H4 (cell line): ENCODE data around the gene BAX. TPM values are rescaled to one million over a fixed set of nuclear protein-coding genes. Genes with fewer than 3 reads are reported as not detected.

ENCODE experiments used
- DNase-seq: peaks from one replicate; pipeline ENCODE4 v3.0.0-alpha.2; 2015; ENCODE audit warnings: low spot score
- total RNA-seq: library from RNA; depleted of rRNA; stranded (reverse); fragments of >200 nt; shearing (Covaris generic); gene quantifications from 2 replicates; pipeline ENCODE4 v1.2.3, GENCODE V29; 2014

Gene BAX
- total RNA-seq, 1 experiment from 2014 or later: 132 TPM

DNA sequence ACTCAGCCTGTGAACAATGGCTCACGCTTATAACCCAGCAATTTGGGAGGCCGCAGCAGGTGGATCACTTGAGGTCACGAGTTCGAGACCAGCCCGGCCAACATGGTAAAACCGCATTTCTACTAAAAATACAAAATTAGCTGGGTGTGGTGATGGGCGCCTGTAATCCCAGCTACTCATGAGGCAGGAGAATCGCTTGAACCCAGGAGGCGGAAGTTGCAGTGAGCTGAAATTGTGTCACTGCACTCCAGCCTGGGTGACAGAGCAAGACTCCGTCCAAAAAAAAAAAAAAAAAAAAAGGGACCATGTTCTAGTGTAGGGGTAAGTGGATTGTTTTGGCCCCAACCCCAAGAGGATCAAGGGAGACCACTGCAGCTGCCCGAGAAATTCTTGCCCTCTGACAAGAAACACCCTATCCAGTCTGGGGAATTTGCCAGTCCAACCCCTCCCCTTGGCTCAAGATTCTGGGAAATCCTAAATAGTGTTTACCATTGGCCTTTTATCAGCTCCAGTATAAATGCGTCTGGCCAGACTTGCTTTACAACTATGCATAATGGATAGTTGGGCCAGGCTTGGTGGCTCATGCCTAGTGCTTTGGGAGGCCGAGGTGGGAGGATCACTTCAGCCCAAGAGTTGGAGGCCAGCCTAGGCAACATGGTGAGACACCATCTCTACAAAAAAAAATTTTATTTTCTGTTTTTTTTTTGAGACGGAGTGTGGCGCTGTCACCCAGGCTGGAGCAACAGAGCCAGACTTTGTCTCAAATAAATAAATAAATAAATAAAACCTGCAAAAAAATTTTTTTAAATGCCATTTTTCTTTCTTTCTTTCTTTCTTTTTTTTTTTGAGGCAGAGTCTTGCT, 26.3 kb upstream of the BAX start:
- no peak for DNase-seq

DNA sequence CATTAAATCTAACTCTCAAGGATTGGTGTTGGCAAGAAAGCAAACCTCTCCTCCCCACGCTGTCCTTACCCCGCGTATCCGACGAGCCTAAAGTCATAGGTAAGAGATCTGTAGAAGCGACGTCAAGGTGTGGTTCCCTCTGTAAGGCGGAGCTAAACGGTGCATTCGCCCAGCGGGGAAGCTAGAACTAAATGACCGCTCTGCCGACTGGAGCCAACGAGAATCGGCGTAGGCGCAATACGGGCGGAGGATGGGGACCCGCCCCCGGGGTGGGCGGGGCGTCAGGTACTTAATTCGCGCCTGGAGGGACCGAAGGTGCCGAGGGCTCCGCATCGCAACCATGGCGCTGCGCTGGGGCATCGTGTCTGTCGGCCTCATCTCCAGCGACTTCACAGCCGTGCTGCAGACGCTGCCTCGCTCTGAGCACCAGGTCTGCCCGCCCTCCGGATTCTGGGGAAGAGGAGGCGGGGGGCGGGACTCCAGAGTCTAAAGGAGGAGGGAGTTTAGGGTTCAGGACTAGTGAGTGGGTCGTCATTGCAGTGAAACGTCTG, 21.2 kb upstream of the BAX start, which contains the start of gene DHDH:
DHDH (plus strand) TSS at position 318 of the 551 bp plus-strand sequence; CDS start at position 341, 23 bp downstream.
- DNase-seq: peak; percentile 62

DNA sequence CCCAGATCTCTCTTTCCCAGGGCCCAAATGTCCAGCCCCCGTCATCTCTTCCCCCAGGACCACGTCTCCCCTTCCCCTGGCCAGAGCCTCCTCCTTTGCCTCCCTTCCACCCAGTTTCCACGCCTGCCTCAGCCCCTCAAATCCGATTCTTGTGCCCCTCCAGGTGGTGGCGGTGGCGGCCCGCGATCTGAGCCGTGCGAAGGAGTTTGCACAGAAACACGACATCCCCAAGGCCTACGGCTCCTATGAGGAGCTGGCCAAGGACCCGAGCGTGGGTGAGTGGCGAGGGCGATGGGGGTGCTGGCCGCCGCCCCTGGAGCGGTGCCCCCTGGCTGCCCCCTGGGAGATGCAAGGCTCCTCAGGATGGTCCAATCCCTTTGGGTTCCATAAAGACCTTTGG, 19.8 kb upstream of the BAX start:
- no peak for DNase-seq

DNA sequence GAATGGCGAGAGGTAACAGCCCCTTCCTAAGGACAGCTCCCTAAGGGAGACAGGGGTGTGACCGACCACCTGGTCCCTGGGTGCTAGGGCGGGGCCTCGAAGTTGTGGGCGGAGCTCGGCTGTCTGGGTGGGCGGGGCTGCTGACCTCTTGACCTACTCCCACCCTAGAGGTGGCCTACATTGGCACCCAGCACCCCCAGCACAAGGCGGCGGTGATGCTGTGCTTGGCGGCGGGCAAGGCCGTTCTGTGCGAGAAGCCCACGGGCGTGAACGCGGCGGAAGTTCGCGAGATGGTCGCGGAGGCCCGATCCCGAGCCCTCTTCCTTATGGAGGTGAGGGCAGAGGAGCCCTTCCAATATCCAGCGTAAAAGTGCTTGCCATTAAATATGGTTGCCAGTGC, 18.8 kb upstream of the BAX start:
- DNase-seq: no peak

DNA sequence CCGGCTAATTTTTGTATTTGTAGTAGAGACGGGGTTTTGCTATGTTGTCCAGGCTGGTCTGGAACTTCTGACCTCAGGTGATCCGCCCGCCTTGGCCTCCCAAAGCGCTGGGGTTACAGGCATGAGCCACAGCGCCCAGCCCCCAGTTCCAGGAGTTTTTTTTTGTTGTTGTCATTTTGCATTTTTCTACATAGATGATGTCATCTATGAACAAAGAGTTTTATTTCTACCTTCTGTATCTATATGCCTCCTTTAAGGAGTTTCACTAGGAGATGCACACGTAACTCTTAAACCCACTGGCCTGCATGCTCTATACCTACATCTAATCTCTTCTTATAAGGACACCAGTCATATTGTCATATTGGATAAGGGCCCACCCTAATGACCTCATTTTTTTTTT, 16.4 kb upstream of the BAX start:
- DNase-seq: no peak

DNA sequence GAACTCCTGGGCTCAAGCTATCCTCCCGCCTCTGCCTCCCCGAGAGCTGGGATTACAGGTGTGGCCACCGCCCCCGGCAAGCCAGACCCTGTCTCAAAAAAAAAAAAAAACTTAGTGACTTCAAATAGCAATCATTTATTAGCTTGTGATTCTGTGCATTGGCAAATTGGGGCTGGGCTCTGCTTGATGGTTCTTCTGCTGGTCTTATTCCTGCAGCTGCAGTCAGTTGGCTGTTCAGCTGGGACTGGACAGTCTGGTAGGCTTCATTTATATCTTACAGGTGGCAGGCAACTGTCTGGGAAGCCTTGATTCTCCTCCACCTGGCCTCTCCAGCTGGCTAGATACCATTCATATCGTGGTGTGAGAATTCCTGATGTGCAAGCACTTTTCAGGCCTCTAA, 13.8 kb upstream of the BAX start:
- no peak for DNase-seq

DNA sequence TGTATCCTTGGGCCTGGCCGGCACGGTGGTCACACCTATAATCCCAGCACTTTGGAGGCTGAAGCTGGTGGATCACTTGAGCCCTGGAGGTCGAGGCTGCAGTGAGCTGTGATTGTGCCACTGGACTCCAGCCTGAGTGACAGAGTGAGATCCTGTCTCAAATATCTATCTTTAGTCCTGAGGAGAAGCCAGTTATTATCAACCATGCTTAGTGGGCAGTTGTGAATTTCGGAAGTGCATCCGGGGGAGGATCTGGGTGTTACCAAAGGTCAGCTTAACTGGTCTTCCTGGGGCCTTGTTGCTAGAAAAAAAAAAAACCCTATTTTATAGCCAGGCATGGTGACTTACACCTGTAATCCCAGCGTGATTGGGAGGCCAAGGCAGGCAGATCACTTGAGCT, 11.6 kb upstream of the BAX start:
- no peak for DNase-seq

DNA sequence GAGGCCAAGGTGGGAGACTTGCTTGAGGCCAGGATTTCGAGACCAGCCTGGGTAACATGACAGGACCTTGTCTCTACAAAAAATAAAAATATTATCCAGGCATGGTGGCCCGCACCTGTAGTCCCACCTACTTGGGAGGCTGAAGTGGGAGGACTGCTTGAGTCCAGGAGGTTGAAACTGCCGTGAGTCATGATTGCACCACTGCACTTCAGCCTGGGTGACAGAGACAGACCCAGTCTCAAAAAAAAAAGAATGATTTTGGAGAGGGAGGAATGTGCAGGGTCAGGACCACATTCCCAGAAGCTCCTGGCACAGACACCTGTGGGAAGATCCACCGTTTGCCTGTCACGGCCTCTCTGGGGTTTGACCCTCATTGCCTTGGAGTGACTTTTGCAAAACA, 9.3 kb upstream of the BAX start:
- DNase-seq: no peak

DNA sequence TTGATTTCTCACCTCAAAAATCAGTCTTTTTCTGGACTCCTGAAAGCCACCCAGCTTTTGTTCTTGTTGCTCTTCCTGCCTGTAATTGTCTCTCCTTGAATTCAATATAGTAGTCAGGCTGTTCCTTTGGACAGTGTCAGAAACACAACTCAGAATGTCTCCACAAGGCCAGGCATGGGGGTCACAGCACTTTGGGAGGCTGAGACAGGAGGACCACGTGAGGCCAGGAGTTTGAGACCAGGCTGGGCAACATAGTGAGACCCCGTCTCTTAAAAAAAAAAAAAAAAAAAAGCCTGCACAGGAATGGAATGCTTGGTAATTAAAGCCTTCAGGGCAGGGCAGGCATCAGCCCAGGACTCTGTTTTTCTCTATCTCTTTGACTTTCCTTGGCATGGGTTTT, 8.9 kb upstream of the BAX start:
- DNase-seq: no peak

DNA sequence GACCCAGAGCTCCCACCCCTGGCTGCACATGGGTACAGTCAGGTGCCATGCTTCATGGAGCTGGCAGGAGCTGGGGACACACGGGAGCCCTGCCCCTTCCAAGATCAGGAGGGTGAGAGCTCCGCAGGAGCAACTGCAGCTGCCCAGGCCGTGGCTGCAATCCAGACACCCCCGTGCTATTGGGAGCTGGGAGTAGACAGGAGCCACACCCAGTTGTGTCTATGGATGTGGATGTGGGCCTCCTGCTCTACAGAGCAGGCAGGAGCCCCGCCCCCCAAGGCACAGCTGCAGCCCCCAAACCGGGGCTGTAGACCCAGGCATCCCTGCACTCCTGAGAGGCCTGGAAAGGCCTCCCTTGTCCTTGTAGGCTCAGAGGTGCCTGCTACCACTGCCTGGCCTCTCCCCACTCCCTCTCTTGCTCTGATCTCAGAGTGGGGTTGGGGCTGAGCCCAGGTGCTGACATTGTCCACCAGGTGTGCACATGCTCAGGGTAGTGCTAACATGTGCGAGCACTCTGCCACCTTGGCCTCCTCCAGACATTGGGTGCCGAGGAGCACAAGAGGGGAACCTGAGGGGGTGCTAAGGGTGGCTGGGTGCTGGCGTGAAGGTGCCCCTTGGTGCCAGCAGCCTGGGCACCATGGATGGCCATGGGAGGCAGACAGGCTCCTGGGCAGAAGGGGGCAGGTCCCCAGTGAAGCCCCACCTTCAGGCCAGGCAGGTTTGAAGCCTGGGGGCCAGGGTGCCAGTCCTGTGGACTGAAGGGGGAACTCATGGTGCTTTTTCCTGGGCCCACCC, 8.0 kb upstream of the BAX start:
- no peak for DNase-seq

DNA sequence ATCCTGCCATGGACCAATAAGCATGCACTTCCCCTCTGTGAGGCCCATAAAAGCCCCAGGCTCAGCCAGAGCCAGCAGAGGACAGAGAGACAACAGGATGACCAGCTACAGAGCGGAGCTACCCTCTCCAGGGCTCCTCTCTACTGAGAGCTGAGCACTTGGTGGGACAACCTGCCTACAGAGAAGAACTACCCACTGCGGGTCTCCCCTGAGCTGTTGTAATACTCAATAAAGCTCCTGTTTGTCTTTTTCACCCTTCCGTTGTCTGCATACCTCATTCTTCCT, 7.5 kb upstream of the BAX start:
- no peak for DNase-seq

DNA sequence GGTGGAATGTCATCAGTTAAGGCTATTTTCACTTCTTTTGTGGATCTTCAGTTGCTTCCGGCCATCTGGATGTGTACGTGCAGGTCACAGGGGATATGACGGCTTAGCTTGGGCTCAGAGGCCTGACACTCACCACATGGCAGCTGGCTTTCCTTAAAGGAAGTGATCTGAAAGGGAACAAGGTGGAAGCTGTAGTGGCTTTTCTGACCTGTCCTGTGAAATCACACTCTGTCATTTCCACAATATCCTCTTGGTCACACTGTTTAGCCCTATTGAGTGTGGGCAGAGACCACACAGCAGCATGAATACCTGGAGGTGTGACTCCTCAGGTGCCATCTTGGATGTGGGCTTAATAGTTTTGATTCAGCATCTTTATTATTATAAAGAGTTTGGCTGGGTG, 4.5 kb upstream of the BAX start:
- no peak for DNase-seq

DNA sequence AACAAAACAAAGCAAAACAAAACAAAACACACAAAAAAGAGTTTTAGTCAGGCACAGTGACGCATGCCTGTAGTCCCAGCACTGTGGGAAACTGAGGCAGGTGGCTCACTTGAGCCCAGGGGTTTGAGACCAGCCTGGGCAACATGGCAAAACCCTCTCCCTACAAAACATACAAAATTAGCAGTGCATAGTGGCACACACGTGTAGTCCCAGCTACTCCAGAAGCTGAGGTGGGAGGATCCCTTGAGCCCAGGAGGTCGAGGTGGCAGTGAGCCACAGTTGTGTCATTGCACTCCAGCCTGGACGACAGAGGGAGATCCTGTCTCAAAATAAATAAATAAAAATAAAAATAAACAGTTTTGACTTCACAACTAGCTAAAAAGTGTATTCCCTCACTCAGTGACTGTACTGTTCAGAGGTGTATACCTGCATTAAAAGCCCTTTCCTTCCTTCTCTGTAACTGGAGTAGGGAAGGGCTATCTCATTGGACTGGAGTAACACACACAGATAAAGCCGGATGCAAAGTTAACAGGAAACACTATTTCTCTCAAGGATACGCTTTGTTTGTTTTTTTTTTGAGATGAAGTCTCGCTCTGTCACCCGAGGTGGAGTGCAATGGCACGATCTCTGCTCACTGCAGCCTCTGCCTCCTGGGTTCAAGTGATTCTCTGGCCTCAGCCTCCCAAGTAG, 3.7 kb upstream of the BAX start:
- no peak for DNase-seq

DNA sequence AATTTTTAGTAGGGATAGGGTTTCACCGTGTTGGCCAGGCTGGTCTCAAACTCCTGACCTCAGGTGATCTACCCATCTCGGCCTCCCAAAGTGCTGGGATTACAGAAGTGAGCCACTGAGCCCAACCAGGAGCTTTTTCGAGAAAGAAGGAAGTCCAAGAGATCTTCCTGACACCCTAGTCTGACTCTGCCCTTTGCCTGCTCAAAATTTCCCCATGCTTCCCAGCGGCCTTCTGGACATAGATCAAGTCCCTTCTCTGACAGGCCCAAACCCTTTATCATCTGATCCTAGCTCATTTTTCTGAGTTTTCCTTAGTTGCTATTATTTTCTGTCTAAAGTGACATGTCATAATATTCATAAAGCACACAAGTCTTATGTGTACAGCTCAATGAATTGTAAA, 1.5 kb upstream of the BAX start:
- no peak for DNase-seq

DNA sequence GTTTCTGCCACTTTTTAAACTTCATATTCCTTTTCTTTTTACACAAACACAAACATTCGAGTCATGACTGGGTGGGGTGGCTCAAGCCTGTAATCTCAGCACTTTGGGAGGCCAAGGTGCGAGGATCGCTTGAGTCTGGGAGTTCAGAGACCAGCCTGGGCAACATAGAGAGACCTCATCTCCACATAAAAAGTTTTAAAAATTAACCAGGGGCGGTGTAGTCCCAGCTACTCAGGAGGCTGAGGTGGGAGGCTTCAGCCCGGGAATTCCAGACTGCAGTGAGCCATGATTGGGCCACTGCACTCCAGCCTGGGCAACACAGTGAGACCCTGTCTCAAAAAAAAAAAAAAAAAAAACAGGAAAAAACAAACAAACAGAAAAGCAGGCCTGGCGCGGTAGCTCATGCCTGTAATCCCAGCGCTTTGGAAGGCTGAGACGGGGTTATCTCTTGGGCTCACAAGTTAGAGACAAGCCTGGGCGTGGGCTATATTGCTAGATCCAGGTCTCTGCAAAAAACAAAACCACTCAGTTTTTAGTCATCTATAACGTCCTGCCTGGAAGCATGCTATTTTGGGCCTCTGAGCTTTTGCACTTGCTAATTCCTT, 583 bp upstream of the BAX start:
- DNase-seq: no peak

DNA sequence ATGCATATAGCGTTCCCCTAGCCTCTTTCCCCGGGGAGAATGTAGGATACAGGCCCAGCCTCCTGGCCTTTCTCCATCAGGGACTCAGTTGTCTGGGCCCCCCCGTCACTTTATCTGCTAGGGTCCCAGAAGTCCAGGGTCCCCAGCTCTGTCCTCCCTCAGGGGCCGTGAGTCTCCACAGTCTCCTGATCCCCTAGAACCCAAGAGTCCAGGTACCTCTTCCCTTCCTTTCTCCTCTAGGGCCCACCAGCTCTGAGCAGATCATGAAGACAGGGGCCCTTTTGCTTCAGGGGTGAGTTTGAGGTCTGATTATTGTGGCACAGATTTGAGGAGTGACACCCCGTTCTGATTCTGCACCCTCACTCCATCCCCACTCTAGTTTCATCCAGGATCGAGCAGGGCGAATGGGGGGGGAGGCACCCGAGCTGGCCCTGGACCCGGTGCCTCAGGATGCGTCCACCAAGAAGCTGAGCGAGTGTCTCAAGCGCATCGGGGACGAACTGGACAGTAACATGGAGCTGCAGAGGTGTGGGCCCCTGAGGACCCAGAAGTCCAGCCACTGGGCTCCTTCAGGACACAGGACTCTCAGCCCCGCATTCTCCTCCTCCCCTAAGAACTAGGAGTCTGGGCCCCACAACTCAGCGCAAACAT, 758 bp downstream of the BAX start:
- no peak for DNase-seq

DNA sequence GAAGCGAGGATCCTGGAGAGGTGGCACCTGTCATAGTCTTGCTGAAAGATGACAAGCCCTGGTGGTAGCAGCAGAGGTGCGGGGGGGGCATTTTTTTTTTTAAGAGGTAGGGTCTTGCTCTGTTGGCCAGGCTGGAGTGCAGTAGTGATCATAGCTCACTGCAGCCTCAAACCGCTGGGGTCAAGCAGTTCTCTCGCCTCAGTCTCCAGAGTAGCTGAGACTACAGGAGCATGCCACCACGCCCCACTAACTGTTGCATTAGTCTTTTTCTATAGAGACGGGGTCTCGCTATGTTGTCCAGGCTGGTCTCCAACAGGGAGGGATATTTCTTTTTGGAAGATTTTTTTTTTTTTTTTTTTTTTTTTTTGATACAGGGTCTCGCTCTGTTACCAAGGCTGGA, 3.3 kb downstream of the BAX start:
- no peak for DNase-seq

DNA sequence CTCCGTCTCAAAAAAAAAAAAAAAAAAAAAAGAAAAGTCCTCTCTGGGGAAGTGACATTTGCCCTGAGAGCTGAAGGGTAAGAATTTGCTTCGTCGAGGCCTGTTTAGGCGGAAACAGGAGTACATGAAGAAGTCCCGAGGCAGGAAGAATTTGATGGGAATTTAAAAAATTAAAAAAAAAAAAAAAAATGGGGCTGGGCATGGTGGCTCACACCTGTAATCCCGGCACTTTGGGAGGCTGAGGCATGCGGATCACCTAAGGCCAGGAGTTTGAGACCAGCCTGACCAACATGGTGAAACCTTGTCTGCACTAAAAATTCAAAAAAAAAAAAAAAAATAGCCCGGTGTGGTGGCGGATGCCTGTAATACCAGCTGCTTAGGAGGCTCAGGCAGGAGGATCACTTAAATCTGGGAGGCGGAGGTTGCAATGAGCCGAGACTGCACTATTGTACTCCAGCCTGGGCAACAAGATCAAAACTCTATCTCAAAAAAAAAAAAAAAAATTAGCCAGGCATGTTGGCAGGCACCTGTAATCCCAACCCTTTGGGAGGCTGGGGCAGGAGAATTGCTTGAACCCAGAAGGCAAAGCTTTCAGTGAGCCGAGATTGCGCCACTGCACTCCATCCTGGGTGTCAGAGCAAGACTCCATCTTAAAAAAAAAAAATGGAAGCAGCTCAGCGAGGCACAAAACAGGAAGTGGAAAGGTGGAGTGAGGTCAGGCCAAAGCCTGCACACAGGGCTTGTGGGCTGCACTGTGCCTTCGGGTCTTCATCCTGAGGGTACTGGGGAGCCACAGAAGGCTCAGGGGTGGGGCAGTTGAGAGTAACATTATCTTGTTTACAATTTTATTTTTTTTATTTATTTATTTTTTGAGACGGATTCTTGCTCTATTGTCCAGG, 4.9 kb downstream of the BAX start:
- no peak for DNase-seq

DNA sequence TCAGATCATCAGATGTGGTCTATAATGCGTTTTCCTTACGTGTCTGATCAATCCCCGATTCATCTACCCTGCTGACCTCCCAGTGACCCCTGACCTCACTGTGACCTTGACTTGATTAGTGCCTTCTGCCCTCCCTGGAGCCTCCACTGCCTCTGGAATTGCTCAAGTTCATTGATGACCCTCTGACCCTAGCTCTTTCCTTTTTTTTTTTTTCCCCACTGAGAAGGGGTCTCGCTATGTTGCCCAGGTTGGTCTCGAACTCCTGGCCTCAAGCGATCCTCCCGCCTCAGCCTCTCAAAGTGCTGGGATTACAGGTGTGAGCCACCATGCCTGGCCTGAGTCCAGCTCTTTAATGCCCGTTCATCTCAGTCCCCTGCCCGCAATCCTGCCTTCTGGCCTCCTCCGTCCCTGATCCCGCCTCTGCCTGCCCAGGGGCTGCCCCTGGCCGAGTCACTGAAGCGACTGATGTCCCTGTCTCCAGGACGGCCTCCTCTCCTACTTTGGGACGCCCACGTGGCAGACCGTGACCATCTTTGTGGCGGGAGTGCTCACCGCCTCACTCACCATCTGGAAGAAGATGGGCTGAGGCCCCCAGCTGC, 6.5 kb downstream of the BAX start:
- DNase-seq: no peak

DNA sequence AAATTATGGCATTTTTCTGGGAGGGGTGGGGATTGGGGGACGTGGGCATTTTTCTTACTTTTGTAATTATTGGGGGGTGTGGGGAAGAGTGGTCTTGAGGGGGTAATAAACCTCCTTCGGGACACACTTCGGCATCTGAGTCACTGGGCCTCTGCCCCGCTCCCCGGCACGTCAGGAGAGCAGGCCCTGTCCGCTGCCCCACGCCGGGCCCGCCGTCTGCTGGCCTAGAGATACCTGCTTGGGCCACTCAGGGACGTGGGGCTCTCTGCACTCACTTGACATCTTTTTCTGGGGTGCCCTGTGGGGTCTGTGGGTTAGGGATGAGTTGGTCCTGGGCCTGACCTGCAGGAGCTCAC, 7.0 kb downstream of the BAX start:
- DNase-seq: no peak
